Panc1 (cell line): ENCODE data around the gene OR51Q1. TPM values are rescaled to one million over a fixed set of nuclear protein-coding genes. Genes with fewer than 3 reads are reported as not detected.

Experiments
- ATAC-seq: fragments of 200-7000 bp; cut with Tn5 transposase; 2 replicates; pipeline ENCODE4 v1.9.1; 2020; ENCODE audit warnings: mild to moderate bottlenecking, moderate library complexity
- BruUV-seq: library from RNA; stranded (reverse); fragments of 400-500 nt; replicated peaks from 2 replicates; lab custom pipeline; 2021; lab: Mats Ljungman, UMichigan
- CTCF ChIA-PET: fragments of 300-600 bp; sonication (Branson Sonifier 250); formaldehyde crosslinking; loops from one replicate; lab custom pipeline; 2022; ENCODE audit warnings: antibody characterized with exemption; lab: Charles Lee
- POLR2A ChIA-PET: fragments of 300-600 bp; sonication (Branson Sonifier 250); formaldehyde crosslinking; loops from one replicate; lab custom pipeline; 2022; ENCODE audit warnings: antibody characterized with exemption; lab: Charles Lee
- DNase-seq: peaks from one replicate; pipeline ENCODE4 v3.0.0-alpha.2; 2010; ENCODE audit warnings: low read depth, low spot score
- H3K27ac ChIP-seq: 2 replicates; pipeline ENCODE4 v1.5.1; 2011; ENCODE audit warnings: mild to moderate bottlenecking, low read length, inconsistent platforms
- H3K27me3 ChIP-seq: fragments of 200-500 bp; sonication (Bioruptor generic); 2 replicates; pipeline ENCODE4 v1.6.0; 2014; ENCODE audit warnings: low read length, inconsistent platforms; ENCODE audit not compliant: control insufficient read depth, insufficient read depth
- H3K36me3 ChIP-seq: fragments of 200-500 bp; sonication (Bioruptor generic); 2 replicates; pipeline ENCODE4 v1.5.1; 2014; ENCODE audit warnings: inconsistent platforms, mild to moderate bottlenecking, low read length, moderate library complexity; ENCODE audit not compliant: control insufficient read depth, insufficient read depth
- H3K4me1 ChIP-seq: 2 replicates; pipeline ENCODE4 v1.5.1; 2011; ENCODE audit warnings: inconsistent platforms, mild to moderate bottlenecking, low read length, moderate library complexity; ENCODE audit not compliant: control insufficient read depth, insufficient read depth
- H3K4me3 ChIP-seq, 2 experiments: 2 replicates each; pipeline ENCODE4 v1.5.1; 2011 to 2012; ENCODE audit warnings: low read depth in 2 of 2, low read length in 2 of 2, mild to moderate bottlenecking in 2 of 2, inconsistent platforms in 1 of 2, moderate library complexity in 1 of 2
- H3K9me3 ChIP-seq: fragments of 200-500 bp; sonication (Bioruptor generic); 2 replicates; pipeline ENCODE4 v1.5.1; 2014; ENCODE audit warnings: low read depth, mild to moderate bottlenecking, inconsistent platforms, low read length, moderate library complexity; ENCODE audit not compliant: control insufficient read depth, insufficient read depth
- CTCF ChIP-seq: fragments of 450-650 bp; IDR thresholded peaks from 2 replicates; pipeline ENCODE4 v1.5.1; 2017; ENCODE audit warnings: mild to moderate bottlenecking
- POLR2AphosphoS5 ChIP-seq: IDR thresholded peaks from 2 replicates; pipeline ENCODE4 v1.6.1; 2012; ENCODE audit warnings: mild to moderate bottlenecking, low read depth, low read length, moderate library complexity
- REST ChIP-seq, 2 experiments: IDR thresholded peaks; 2 replicates each; pipeline ENCODE4 v1.6.1; 2011 to 2012; ENCODE audit warnings: low read depth in 2 of 2, control low read depth in 1 of 2, low read length in 1 of 2, mild to moderate bottlenecking in 1 of 2, moderate library complexity in 1 of 2; ENCODE audit not compliant: insufficient read depth in 1 of 2
- SIN3A ChIP-seq: IDR thresholded peaks from 2 replicates; pipeline ENCODE4 v1.6.1; 2012; ENCODE audit warnings: low read depth, mild to moderate bottlenecking, low read length, moderate library complexity, borderline replicate concordance; ENCODE audit not compliant: insufficient read depth
- TCF7L2 ChIP-seq: IDR thresholded peaks from 2 replicates; pipeline ENCODE4 v1.6.1; 2011; ENCODE audit warnings: mild to moderate bottlenecking, low read depth, low read length, inconsistent platforms
- in situ Hi-C: cut with HindIII; loops from 2 replicates; pipeline ENCODE4 v1.10.0; 2016; ENCODE audit warnings: low sequenced_read_pairs, low pct_unique_long_range_greater_than_20kb
- intact Hi-C: fragments of 100-400 bp; cut with micrococcal nuclease; formaldehyde crosslinking; loops from one replicate; pipeline ENCODE4 v1.10.0; 2022; ENCODE audit not compliant: unreplicated experiment
- total RNA-seq: library from RNA; stranded (reverse); gene quantifications from one replicate; pipeline ENCODE4 v1.2.1, GENCODE V29; 2021; ENCODE audit not compliant: unreplicated experiment

OR51Q1 gene
- total RNA-seq, 1 experiment from 2014 or later: not detected

GRCh38 chr11:5405173-5405572, 16.7 kb upstream of the OR51Q1 start:
- H3K36me3 ChIP-seq: no peaks in the 10 kb centered on the region
- DNase-seq (no peak), ATAC-seq (no peak)
- CTCF ChIA-PET: no interaction called here
- no peaks in the 10 kb centered on the region for H3K4me1 ChIP-seq
- BruUV-seq: no TSS peak
- TF ChIP-seq SIN3A: no peak
- no peak for TF ChIP-seq CTCF
- TF ChIP-seq TCF7L2: no peak
- peaks cover 12% of the 10 kb centered on the region; the same call in 1 of the 2 replicates for H3K27me3 ChIP-seq
- no peak overlapping the region for H3K27ac ChIP-seq
- intact Hi-C loops (no loop called here), in situ Hi-C loops (no loop called here)
- no peaks in the 10 kb centered on the region for H3K9me3 ChIP-seq
- POLR2A ChIA-PET: no interaction called here
- H3K4me3 ChIP-seq: no peak overlapping the region

GRCh38 chr11:5420993-5421392, 918 bp upstream of the OR51Q1 start:
- Histone ChIP-seq H3K9me3 (no peaks in the 10 kb centered on the region), H3K27ac (no peak overlapping the region), H3K4me1 (no peaks in the 10 kb centered on the region), H3K36me3 (no peaks in the 10 kb centered on the region), H3K27me3 (peaks cover 4% of the 10 kb centered on the region; the same call in 1 of the 2 replicates), H3K4me3 (no peak overlapping the region)
- DNase-seq: no peak
- BruUV-seq: no TSS peak
- ChIA-PET CTCF (no interaction called here), POLR2A (interaction anchor here (0.7 kb wide), 1 partner anchor 14 kb away, joined by 3 read pairs; no protein-coding TSS in a partner anchor)
- in situ Hi-C loops: no loop called here
- no peak for ATAC-seq
- TF ChIP-seq CTCF: no peak
- TF ChIP-seq SIN3A: no peak
- no peak for TF ChIP-seq POLR2AphosphoS5
- TF ChIP-seq TCF7L2: no peak
- TF ChIP-seq REST (IDR thresholded peaks at IDR 0.05; ENCODE audit: insufficient read depth in 1 of 2, low read depth in 2 of 2, low read length in 1 of 2): no peak
- intact Hi-C loops: no loop called here

GRCh38 chr11:5423131-5423530, 1.2 kb downstream of the OR51Q1 start:
- CTCF ChIA-PET: no interaction called here

More at GRCh38 chr11:5423131-5423530, 1.2 kb downstream of the OR51Q1 start:
- H3K27ac ChIP-seq: no peak overlapping the region
- no peaks in the 10 kb centered on the region for H3K9me3 ChIP-seq
- peaks cover 6% of the 10 kb centered on the region; the same call in 1 of the 2 replicates for H3K27me3 ChIP-seq
- POLR2A ChIA-PET: no interaction called here
- in situ Hi-C loops: no loop called here
- H3K4me3 ChIP-seq: no peak overlapping the region
- DNase-seq (no peak), ATAC-seq (no peak)
- TF ChIP-seq POLR2AphosphoS5 (no peak), SIN3A (no peak), CTCF (no peak), TCF7L2 (no peak), REST (IDR thresholded peaks at IDR 0.05; ENCODE audit: insufficient read depth in 1 of 2, low read depth in 2 of 2, low read length in 1 of 2) (no peak)
- H3K4me1 ChIP-seq: no peaks in the 10 kb centered on the region
- no TSS peak for BruUV-seq
- intact Hi-C loops: no loop called here
- H3K36me3 ChIP-seq: no peaks in the 10 kb centered on the region
